Kidney epithelial cell (primary cell): Measurements from ENCODE around the gene WDR36. TPM values are rescaled to one million over a fixed set of nuclear protein-coding genes. Genes with fewer than 3 reads are reported as not detected.
"Not testable (repeated sequence)": the region's sequence is repeated elsewhere in the genome, so short reads cannot be mapped to it uniquely, and the experiment has no call there.

Experiments
- DNase-seq: peaks from one replicate; pipeline ENCODE4 v3.0.0-alpha.2; 2010; ENCODE audit warnings: low read depth
- H3K27me3 ChIP-seq: 2 replicates; pipeline ENCODE4 v1.6.0; 2011; ENCODE audit warnings: low read length; ENCODE audit not compliant: control insufficient read depth, insufficient read depth
- H3K36me3 ChIP-seq: 2 replicates; pipeline ENCODE4 v1.5.1; 2011; ENCODE audit warnings: low read length; ENCODE audit not compliant: control insufficient read depth, insufficient read depth
- H3K4me3 ChIP-seq: 2 replicates; pipeline ENCODE4 v1.5.1; 2011; ENCODE audit warnings: low read depth, mild to moderate bottlenecking, control low read depth, low read length
- total RNA-seq: library from RNA; depleted of rRNA; stranded (reverse); fragments of >200 nt; gene quantifications from 2 replicates; pipeline ENCODE4 v1.2.3, GENCODE V29; 2015
- TF ChIP-seq, protein P1 (sequence below): IDR thresholded peaks from 2 replicates; pipeline ENCODE4 v1.5.1; 2011; ENCODE audit warnings: mild to moderate bottlenecking, moderate library complexity, low read length, control low read depth, inconsistent platforms; ENCODE audit not compliant: insufficient read depth, poor library complexity, severe bottlenecking

WDR36 gene
- total RNA-seq, 1 donor from 2014 or later = 35.7 TPM

DNA sequence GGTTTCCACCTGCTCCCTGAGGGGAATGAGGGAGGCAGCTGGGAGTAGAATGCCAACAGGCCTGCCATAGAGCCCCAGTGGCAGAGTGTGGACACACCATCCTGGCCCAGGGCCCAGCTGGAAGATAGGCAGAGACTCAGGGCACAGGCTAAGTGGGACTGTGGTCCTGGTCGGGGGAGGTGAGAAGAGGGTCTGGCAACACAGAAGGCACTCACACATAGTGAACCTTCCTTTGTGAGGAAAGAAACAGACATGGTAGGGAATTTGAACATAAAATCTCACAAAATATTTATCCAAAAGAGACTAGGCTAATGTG, 41.2 kb downstream of the WDR36 start:
- no peak overlapping the region for H3K4me3 ChIP-seq
- TF ChIP-seq, protein P1, sequence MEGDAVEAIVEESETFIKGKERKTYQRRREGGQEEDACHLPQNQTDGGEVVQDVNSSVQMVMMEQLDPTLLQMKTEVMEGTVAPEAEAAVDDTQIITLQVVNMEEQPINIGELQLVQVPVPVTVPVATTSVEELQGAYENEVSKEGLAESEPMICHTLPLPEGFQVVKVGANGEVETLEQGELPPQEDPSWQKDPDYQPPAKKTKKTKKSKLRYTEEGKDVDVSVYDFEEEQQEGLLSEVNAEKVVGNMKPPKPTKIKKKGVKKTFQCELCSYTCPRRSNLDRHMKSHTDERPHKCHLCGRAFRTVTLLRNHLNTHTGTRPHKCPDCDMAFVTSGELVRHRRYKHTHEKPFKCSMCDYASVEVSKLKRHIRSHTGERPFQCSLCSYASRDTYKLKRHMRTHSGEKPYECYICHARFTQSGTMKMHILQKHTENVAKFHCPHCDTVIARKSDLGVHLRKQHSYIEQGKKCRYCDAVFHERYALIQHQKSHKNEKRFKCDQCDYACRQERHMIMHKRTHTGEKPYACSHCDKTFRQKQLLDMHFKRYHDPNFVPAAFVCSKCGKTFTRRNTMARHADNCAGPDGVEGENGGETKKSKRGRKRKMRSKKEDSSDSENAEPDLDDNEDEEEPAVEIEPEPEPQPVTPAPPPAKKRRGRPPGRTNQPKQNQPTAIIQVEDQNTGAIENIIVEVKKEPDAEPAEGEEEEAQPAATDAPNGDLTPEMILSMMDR = no peak
- no peaks in the 10 kb centered on the region for H3K27me3 ChIP-seq
- DNase-seq = no peak
- H3K36me3 ChIP-seq = no peaks in the 10 kb centered on the region

- no peak for DNase-seq
- no peaks in the 10 kb centered on the region for H3K27me3 ChIP-seq
- H3K36me3 ChIP-seq = no peaks in the 10 kb centered on the region
- TF ChIP-seq, protein P1 = no peak
- H3K4me3 ChIP-seq = no peak overlapping the region
Observed at GRCh38 chr5:111134087-111134486, 41.9 kb downstream of the WDR36 start.

GRCh38 chr5:111134864-111135263, 42.7 kb downstream of the WDR36 start:
- Histone ChIP-seq H3K36me3 (no peaks in the 10 kb centered on the region), H3K27me3 (no peaks in the 10 kb centered on the region), H3K4me3 (no peak overlapping the region)
- DNase-seq = no peak
- TF ChIP-seq, protein P1 = no peak

GRCh38 chr5:111135363-111135762, 43.2 kb downstream of the WDR36 start:
- Histone ChIP-seq H3K27me3 (no peaks in the 10 kb centered on the region), H3K36me3 (no peaks in the 10 kb centered on the region), H3K4me3 (no peak overlapping the region)
- TF ChIP-seq, protein P1 = no peak
- no peak for DNase-seq

DNA sequence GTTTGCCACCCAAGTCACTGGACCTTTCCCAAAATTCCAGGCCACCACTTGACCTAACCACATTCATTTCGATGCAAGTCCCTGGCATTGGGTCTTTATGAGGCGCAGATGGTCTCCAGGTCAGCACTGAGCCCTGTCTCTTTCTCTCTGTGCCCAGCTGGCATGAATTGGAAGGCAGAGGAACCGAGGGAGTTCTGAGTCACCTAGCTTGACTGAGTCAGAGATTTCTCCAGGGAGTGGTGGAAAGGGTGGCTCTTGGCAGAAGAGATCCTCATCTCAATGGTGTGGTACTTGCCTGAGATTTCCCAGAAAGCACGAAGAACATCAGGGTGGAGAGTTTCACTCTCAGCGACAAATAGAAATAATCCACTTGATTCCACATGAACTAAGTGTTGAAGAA, 43.8 kb downstream of the WDR36 start:
- TF ChIP-seq, protein P1 = no peak
- DNase-seq = no peak
- Histone ChIP-seq H3K27me3 (no peaks in the 10 kb centered on the region), H3K4me3 (no peak overlapping the region), H3K36me3 (no peaks in the 10 kb centered on the region)

- H3K27me3 ChIP-seq = no peaks in the 10 kb centered on the region
- no peaks in the 10 kb centered on the region for H3K36me3 ChIP-seq
- TF ChIP-seq, protein P1 = no peak
- DNase-seq = no peak
- no peak overlapping the region for H3K4me3 ChIP-seq
Observed at GRCh38 chr5:111138096-111138495, 45.9 kb downstream of the WDR36 start.

DNA sequence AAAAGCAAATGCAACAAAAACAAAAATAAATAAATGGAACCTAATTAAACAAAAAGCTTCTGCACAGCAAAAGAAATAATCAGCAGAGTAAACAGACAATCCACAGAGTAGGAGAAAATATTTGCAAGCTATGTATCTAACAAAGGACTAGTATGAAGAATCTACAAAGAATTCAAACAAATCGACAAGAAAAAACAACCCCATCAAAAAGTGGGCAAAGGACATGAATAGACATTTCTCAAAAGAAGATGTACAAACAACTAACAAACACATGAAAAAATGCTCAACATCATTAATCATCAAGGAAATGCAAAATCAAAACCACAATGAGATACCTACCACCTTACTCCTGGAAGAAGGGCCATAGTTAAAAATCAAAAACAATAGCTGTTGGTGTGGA, 49.3 kb downstream of the WDR36 start:
- H3K36me3 ChIP-seq, H3K27me3 ChIP-seq, H3K4me3 ChIP-seq, DNase-seq: not testable (repeated sequence)
